Middle frontal gyrus (tissue), 1 donor: ENCODE measurements around the gene SMG1.

ENCODE experiments used
- DNase-seq: peaks from one replicate; pipeline ENCODE4 v3.0.0-alpha.2; 2015; ENCODE audit warnings: low spot score; ENCODE audit errors: extremely low spot score

SMG1 gene

DNA sequence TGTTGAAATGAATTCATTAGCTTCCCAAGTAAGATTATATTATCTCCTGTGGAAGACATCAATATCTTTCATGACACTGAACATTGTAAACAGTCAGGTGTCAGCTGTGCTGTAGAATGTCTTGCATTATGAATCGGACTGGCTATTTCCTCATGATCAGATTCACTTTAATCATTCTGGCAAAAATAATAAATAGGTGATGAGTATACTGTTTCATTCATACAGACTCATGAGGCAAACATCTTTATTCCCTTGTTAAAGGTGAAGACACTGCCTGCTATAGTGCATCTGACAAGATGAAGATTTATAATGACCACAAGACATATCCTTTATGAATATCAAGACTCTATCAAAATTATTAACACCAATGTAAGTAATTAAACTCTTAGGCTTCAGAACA is 73.6 kb downstream of the SMG1 start:
- no peak for DNase-seq

DNA sequence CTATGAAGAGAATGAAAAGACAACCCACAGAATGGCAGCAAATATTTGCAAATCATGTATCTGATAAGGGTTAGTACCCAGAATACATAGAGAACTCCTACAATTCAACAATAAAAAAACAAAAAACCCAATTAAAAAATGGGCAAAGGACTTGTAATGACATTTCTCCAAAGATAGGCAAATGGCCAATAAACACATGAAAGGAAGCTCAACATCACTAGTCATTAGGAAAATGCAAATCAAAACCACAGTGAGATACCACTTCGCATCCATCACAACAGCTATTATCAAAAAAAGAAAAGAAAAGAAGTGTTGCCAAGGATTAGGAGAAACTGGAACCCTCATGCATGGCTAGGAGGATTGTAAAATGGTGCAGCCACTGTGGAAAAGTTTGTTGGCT is 79.8 kb downstream of the SMG1 start:
- no peak for DNase-seq

DNA sequence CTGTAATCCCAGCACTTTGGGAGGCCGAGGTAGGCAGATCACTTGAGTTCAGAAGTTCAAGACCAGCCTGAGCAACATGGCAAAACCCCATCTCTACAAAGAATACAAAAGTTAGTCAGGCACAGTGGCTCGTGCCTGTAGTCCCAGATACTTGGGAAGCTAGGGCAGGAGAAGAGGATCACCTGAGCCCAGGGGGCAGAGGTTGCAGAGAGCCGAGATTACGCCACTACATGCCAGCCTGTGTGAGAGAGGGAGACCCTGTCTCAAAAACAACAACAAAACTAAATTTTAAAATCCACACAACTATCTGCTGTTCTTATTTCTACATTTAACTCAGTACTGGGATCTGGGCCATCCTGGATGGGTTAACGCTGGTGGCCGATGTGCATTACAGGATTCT is 83.6 kb downstream of the SMG1 start:
- DNase-seq, result no peak

DNA sequence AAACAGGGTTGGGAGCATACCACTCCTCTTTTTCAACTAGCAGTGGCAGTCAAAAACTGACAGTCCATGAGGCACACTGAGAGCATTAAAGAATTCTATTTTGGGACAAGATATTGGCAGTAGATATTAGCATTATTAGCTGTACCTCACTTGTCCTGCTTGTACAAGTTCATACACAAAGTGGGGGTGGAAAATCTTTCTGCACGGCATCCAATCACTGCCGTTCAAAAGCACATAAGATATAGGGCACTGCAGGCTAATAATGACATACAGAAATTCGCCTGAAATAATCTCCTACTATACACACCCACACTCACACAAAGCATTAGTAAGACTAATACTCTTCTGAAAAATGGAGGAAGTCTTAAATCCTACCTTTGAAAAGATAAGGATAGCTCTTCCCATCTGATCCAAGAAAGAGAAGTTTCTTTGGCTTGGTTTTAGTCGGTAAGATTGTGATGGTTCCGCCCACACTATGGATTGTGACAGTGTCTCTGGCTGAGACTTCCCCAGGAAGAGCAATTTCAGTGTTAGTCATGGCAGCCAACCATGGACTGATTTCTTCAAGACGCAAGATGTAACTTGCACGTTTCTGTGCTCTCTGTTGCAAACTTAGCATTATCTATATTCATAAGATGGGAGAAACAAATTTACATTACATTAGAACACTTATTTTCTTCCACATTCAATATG is 84.2 kb downstream of the SMG1 start:
- no peak for DNase-seq

DNA sequence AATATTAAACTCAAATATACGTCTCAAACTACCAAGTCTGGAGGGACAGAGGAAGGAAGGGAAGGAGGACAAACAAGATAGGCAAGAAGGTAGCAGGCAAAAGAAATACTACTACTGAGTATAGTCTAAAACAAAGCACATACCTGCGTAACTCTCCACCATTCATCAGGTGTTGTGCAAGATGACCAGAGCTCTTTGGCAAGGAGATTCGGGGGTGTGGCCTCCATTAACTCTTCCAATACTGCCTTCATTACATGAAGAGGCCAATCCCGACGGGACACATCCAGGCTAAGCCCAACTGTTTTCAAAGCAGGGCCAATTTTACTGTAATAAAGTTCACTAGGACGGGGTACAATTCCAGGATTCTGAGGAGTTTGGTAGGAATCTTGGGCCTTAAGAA is 86.7 kb downstream of the SMG1 start:
- no peak for DNase-seq

DNA sequence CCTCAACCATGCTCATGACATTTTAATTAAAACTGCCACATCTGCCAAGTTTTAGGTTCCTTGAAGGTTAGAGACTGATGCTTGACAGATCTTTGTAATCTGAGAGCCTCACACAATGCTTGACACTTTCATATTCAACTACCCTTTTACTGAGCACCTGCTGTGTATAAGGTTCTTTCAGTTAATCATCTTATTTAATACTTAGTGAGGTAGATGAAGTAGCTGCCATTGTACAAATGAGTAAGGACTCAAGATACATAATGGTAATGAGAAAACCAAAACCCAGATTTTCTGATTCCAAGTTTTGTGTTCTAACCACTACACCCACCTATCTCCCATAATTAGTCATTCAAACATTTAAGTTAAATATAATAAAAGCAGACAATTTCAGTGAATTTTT is 89.5 kb downstream of the SMG1 start:
- DNase-seq, result no peak

- no peak for DNase-seq
These were observed 91.3 kb downstream of the SMG1 start for GRCh38 chr16:18834864-18835263.

DNA sequence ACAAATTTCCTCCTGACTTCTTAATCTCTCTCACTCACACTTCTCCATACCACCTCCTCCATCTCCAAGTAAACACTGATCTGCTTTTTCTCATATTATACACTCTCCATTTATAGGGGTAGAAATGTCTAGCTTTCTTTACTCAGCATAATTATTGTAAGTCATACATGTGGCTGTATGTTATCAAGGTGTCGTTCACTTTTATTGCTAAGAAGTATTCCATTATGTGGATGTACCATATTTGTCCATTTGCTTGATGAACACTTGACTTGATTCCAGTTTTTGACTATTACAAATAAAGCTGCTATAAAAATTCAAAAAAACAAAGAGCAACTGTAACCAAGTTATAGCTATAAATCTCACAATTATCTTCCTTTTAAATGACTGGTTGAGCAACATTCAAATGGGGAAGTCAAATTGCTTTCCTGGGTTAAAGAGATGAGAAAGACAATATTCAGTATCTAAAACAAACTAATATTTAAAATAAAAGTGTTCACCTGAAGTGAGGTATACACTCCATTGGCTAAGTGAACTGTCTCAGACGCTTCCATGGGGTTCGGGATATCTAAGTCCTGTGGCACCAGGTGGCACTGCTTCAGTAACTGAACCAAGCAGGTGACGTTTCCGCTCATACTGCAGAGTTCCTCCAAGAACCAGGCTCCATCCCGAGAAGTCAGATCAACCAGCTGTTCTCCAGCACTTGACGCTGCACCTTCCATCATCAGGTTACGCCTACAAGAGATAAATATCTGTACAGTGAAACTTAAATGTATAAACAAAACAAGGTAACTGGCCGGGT is 92.3 kb downstream of the SMG1 start:
- DNase-seq, result no peak

DNA sequence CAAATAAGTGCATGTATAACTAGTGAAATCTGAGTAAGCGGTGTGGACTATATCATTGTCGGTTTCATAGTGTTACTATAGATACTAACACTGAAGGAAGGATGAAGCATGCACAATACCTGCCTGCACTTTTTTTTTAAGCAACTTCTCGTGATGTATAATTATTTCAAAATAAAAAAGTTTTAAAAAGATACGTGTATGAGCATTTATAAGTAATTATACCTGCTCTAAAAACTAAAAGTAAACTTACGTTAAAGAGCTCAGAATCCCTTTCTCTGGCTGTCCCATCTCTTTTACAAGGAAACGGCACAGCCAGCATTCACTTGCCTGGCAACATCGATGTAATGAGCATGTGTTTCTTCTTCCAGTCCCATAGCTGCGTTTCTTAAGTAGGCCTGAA is 93.6 kb downstream of the SMG1 start:
- no peak for DNase-seq

GRCh38 chr16:18832006-18832405 is 94.2 kb downstream of the SMG1 start:
- no peak for DNase-seq

DNA sequence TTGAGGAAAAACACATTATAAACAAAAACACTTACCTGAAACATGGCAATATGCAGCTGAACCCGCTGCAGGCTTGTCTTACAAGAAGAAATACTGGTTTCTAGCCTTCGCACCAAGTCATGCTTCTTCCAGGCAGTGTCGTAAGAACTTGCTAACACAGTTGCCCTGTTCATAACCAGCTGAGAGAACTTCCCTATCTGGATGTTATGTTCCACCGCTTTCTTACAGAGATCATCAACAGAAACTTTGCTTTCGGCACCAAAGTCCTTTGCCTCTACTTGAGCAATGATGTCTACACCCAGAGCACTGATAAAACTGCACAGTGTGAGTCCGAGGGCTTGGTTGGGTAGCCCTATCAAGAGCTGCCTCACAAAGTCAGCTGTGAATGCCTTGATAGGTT is 97.0 kb downstream of the SMG1 start:
- DNase-seq, result no peak

DNA sequence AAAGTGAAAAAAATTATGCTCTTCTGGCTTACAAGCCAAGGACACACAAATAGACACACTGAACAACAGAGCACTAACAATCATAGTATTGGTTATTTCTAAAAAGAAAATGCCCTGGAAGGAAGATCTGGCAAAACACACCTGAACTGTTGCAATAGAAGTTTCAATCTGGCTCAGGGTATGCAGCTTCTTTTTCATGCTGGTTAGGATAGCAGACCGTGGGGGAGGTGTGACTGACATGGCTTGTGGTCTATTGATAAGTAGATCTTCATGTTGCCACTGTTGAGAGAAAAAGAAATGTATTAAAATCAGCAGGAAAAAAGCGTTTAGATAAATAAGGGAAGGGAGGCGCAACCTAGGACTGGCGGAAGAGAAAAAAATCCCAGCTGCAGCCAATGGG is 98.3 kb downstream of the SMG1 start:
- DNase-seq, result no peak

DNA sequence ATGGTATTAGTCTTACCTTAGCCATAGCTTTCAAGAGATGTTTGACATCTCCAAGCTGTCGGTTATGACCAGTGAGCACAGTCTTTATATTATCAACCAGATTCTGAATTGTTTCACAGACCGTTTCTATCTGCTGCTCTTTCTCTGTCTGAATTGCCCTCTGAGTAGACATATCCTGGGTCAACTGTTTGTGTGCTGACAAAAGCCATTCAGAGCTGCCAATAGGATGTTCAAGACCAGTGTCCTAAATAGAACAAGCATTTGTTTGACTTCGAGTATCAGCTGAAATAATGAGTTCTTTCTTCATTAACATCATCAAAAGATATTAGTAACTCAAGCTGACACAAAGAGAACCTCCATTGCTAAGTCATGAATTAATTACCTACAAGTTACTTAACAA is 109.9 kb downstream of the SMG1 start:
- DNase-seq, result no peak

GRCh38 chr16:18811925-18812324 is 114.3 kb downstream of the SMG1 start:
- no peak for DNase-seq

- DNase-seq, result no peak
These were observed 117.0 kb downstream of the SMG1 start for GRCh38 chr16:18809165-18809564.

DNA sequence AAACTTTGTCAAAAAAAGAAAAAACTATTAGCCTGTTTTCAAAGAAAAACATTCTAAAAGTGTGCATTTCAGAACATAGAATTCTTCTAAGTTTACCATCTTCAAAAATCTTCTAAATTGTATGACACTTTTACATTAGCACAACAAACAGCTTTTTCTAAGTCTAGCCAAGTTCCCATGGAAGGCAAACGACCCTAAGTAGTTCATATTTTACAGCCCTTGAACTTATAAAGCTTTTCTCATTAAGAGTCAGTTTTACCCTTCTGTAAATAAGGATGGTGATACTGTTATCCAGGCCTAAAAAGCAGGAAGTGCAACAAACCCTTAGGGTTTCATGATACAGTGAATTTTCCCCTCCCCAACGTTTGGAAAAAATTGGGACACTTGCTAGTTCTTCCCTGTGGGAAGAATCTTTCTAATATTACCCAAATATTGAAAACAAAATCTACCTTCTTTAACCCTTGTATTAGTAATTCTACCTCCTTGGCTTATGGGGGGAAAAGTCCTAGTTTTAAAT is 120.9 kb downstream of the SMG1 start:
- DNase-seq, result no peak

DNA sequence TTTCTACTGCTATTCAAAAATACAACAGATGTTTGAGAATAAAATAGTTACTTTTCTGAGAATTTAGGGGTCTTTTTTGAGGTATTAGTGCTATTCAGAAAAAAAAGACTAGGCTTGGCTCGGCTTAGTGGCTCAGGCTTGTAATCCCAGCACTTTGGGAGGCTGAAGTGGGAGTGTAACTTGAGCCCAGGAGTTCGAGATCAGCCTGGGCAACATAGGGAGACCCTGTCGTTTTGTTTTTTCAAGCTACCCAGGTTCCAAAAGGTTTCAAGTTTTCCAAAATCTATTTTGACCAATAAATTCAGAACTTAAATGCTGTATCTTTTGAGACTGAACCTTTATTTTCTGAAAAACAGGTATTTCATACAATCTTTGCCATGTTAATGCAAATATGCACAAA is 121.7 kb downstream of the SMG1 start:
- DNase-seq, result no peak

DNA sequence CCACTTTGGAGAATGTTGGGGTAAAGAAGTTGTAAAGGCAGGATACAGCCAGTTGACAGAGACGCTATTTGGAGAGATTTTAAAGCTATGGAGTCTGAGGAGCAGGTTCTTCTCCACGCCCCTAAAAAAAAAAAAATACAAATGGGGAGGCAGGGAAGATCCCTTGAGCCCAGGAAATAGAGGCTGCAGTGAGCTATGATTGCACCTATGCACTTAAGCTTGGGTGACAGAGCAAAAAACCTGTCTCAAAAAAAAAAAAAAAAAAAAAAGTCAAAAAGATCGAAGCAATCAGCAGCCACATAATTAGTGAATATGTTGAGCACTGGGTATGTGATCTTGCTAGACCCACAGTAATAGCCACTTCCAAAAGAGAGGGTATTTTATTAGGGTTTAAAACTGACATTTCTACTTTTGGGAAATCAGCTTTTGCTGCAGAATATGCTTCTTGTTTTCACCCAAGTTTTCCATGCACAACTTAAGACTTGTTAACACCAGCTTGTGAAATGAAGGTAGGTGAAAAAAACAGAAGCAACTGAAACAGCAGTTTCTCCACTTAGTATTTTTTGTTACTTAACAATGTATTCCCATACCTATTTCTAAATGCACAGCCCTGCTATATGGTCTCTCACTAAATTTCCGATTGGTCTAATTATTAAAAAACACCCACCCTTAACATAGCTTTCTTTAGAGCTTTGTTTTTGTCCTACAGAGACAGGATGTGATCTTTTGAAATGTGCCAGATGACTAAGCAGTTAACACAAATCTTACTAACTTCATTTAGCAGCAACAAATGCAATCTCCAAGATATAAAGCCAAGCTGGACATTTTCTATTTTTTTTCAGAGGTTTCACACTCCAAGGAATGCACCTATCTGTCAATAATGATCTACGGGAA is 122.4 kb downstream of the SMG1 start:
- no peak for DNase-seq

- no peak for DNase-seq
These were observed 123.4 kb downstream of the SMG1 start for GRCh38 chr16:18802767-18803343.

DNA sequence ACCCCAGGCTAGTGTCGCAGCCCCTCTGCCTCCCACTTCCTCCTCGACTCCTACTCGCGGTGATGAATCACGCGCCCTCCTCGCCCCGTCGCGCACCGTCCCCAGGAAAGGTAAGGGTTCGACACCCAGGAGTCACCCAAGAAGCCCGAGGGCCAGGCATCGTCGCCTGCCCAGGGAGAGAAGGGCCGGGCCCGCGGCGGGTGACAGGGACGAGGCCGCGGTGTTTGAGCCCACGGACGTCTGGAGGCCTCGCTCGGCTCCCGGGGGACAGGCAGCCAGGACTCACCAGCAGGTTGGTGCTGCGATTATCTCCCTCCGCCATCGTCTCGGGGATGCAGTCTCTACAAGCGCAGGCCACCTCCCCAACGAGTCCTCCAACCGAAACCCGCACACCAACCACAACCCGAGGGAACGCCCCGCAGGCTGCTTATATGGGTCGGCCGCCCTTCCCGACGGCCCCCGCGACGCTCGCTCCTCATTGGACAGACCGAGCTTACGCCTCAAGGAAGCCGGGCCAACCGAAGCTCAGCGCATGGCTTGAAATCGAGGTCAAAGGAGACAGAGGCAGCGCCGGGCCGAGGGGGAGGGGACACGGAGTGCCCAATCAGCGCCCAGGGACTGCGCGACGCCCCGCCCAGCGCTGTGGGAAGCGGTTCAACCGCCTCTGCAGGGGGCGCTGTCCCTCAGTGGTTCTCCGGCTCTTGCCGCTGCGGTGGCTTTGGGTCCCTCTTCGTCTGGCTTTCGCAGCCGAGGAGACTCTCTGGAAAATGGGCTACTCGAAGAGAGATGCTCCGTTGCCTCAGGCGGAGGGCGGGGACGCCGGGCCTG is 124.8 kb downstream of the SMG1 start, which contains the start of gene ARL6IP1:
Gene ARL6IP1, minus strand, starts transcription at position 405 of the 828 bp plus-strand sequence. Its CDS starts 83 bp downstream, at position 322.
- DNase-seq, result peak; percentile 99
